B cell (primary cell): ENCODE data around the gene PEX7. TPM values are rescaled to one million over a fixed set of nuclear protein-coding genes. Genes with fewer than 3 reads are reported as not detected.

Source experiments
- ATAC-seq: fragments of 200-7000 bp; cut with Tn5 transposase; one replicate; pipeline ENCODE4 v1.10.0; 2021; ENCODE audit warnings: low read depth, mild to moderate bottlenecking, moderate number of reproducible peaks, moderate library complexity
- CTCF ChIA-PET: fragments of 350-600 bp; sonication (Branson Sonifier 250); formaldehyde crosslinking; loops from one replicate; lab custom pipeline; 2021; ENCODE audit warnings: antibody characterized with exemption, inconsistent platforms; lab: Charles Lee
- POLR2A ChIA-PET: fragments of 350-600 bp; sonication (Branson Sonifier 250); formaldehyde crosslinking; loops from one replicate; lab custom pipeline; 2021; ENCODE audit warnings: antibody characterized with exemption; lab: Charles Lee
- DNase-seq: peaks from one replicate; pipeline ENCODE4 v3.0.0; 2013
- H2AFZ ChIP-seq: 2 replicates; pipeline ENCODE4 v1.6.1; 2012; ENCODE audit warnings: mild to moderate bottlenecking, low read depth, low read length; ENCODE audit not compliant: insufficient read depth, poor library complexity, severe bottlenecking
- H3K27ac ChIP-seq, 2 donors: 1 replicate in 1 of 2; 2 replicates in 1 of 2; pipeline ENCODE4 v1.5.1; 2012 to 2013; ENCODE audit warnings: low read length in 2 of 2, mild to moderate bottlenecking in 2 of 2, moderate library complexity in 1 of 2
- H3K27me3 ChIP-seq, 4 experiments: fragments of 200-600 bp in 1 of 4; sonication (generic) in 1 of 4; replicated peaks in 1 of 4; 1 replicate in 2 of 4; 2 replicates in 2 of 4; pipeline versions ENCODE4 v1.6.1 to v1.7.0; 2013 to 2016; ENCODE audit warnings: low read length in 3 of 4, mild to moderate bottlenecking in 2 of 4, mixed read lengths in 1 of 4, moderate library complexity in 1 of 4; ENCODE audit not compliant: insufficient read depth in 4 of 4, control insufficient read depth in 3 of 4; ENCODE audit errors: control extremely low read depth in 1 of 4
- H3K36me3 ChIP-seq, 2 experiments: replicated peaks in 1 of 2; 1 replicate in 1 of 2; 2 replicates in 1 of 2; pipeline versions ENCODE4 v1.6.1 to v1.7.1; 2013; ENCODE audit warnings: low read length in 1 of 2; ENCODE audit not compliant: insufficient read depth in 2 of 2, control insufficient read depth in 1 of 2; ENCODE audit errors: control extremely low read depth in 1 of 2, extremely low read depth in 1 of 2
- H3K4me1 ChIP-seq, 2 donors: fragments of 200-600 bp in 1 of 2; sonication (generic) in 1 of 2; 1 replicate in 1 of 2; 2 replicates in 1 of 2; pipeline versions ENCODE4 v1.5.1 to v1.6.1; 2013 to 2017; ENCODE audit warnings: low read length in 2 of 2; ENCODE audit not compliant: control insufficient read depth in 2 of 2, insufficient read depth in 2 of 2
- H3K4me2 ChIP-seq: replicated peaks from 2 replicates; pipeline ENCODE3; 2012; ENCODE audit warnings: mild to moderate bottlenecking, low read depth, low read length; ENCODE audit not compliant: poor library complexity, severe bottlenecking
- H3K4me3 ChIP-seq, 5 experiments: fragments of 200-600 bp in 1 of 5; sonication (generic) in 1 of 5; 1 replicate in 3 of 5; 2 replicates in 2 of 5; pipeline versions ENCODE4 v1.5.1 to v1.7.0; 2011 to 2016; ENCODE audit warnings: low read length in 4 of 5, mild to moderate bottlenecking in 4 of 5, low read depth in 2 of 5, control low read depth in 1 of 5, moderate library complexity in 1 of 5; ENCODE audit not compliant: insufficient read depth in 1 of 5; ENCODE audit errors: control extremely low read depth in 1 of 5, extremely low read depth in 1 of 5
- H3K79me2 ChIP-seq: fragments of 200-600 bp; sonication (generic); one replicate; pipeline ENCODE4 v1.6.0; 2016; ENCODE audit warnings: low read length; ENCODE audit not compliant: control insufficient read depth, insufficient read depth
- H3K9ac ChIP-seq: fragments of 200-600 bp; sonication (generic); 2 replicates; pipeline ENCODE4 v1.6.1; 2017; ENCODE audit warnings: mild to moderate bottlenecking, low read length, moderate library complexity
- H3K9me3 ChIP-seq, 3 donors: one replicate each; pipeline versions ENCODE4 v1.6.1 to v1.7.1; 2013; ENCODE audit warnings: low read length in 2 of 3; ENCODE audit not compliant: control insufficient read depth in 2 of 3, insufficient read depth in 1 of 3; ENCODE audit errors: control extremely low read depth in 1 of 3
- H4K20me1 ChIP-seq: 2 replicates; pipeline ENCODE4 v1.6.0; 2012; ENCODE audit warnings: mild to moderate bottlenecking, low read length; ENCODE audit not compliant: insufficient read depth, control insufficient read depth, poor library complexity, severe bottlenecking
- H3K27ac Mint-ChIP-seq: one replicate; pipeline ENCODE4 v1.8.0; 2021; ENCODE audit warnings: mixed read lengths
- H3K27me3 Mint-ChIP-seq: one replicate; pipeline ENCODE4 v1.8.0; 2021; ENCODE audit warnings: mixed read lengths
- H3K4me1 Mint-ChIP-seq: one replicate; pipeline ENCODE4 v1.8.0; 2021; ENCODE audit warnings: mixed read lengths
- H3K4me3 Mint-ChIP-seq: one replicate; pipeline ENCODE4 v1.8.0; 2021; ENCODE audit warnings: mixed read lengths
- H3K9me3 Mint-ChIP-seq: one replicate; pipeline ENCODE4 v1.8.0; 2022; ENCODE audit warnings: mixed read lengths; ENCODE audit not compliant: insufficient read depth
- CTCF ChIP-seq: fragments of 200-600 bp; IDR thresholded peaks from one replicate; pipeline ENCODE4 v1.8.0; 2022; ENCODE audit warnings: antibody characterized with exemption, mild to moderate bottlenecking
- EZH2 ChIP-seq: IDR thresholded peaks from 2 replicates; pipeline ENCODE4 v1.6.1; 2012; ENCODE audit warnings: borderline replicate concordance, low read depth, mild to moderate bottlenecking, moderate library complexity, low read length; ENCODE audit not compliant: insufficient read depth, poor library complexity, severe bottlenecking
- WGBS: methylation state at CpG from one replicate; pipeline ENCODE4 v1.1.5; 2013; ENCODE audit warnings: missing lambda C conversion rate; ENCODE audit not compliant: insufficient coverage; 5-methylcytosine and 5-hydroxymethylcytosine counted together
- intact Hi-C: fragments of 100-400 bp; cut with micrococcal nuclease; formaldehyde crosslinking; loops from one replicate; pipeline ENCODE4 v1.10.0; 2022
- polyA plus RNA-seq: library from polyadenylated mRNA; depleted of rRNA; stranded (reverse); fragments of >200 nt; gene quantifications from 2 replicates; pipeline ENCODE4 v1.2.3, GENCODE V29; 2012
- total RNA-seq, 2 donors: library from RNA; stranded (reverse); fragments of 120-200 nt in 1 of 2; gene quantifications; 1 replicate in 1 of 2; 2 replicates in 1 of 2; pipeline versions ENCODE4 v1.2.3 to v1.2.4, GENCODE V29; 2013 to 2022

The PEX7 gene
- total and polyA plus RNA-seq, 2 donors (not counting 1 experiment from before 2014, with no cell fraction given): 3.9 TPM

- H3K4me3 ChIP-seq: no peak overlapping the region
- no peak overlapping the region for H3K27ac ChIP-seq
- POLR2A ChIA-PET: no interaction called here
- Mint-ChIP-seq H3K4me3 (no peak overlapping the region), H3K27ac (peak overlapping the region; percentile 61), H3K27me3 (no peaks in the 10 kb centered on the region), H3K4me1 (peaks cover 56% of the 10 kb centered on the region), H3K9me3 (no peaks in the 10 kb centered on the region)
- H3K4me1 ChIP-seq: peaks cover 22 to 29% of the 10 kb centered on the region in 2 donors
- DNase-seq (no peak), ATAC-seq (no peak)
- 69% methylated on average over 1 of the region's 1 CpG for whole genome bisulfite sequencing
- H3K4me2 ChIP-seq: no peak overlapping the region
- no peak for TF ChIP-seq CTCF
- no peak for TF ChIP-seq EZH2
- H3K27me3 ChIP-seq: no peaks in the 10 kb centered on the region
- H3K36me3 ChIP-seq: peaks cover 0 to 3% of the 10 kb centered on the region in 2 experiments
- CTCF ChIA-PET: no interaction called here
- H3K9ac ChIP-seq: no peak overlapping the region
- no peaks in the 10 kb centered on the region for H3K9me3 ChIP-seq
- intact Hi-C loops: no loop called here
- no peaks in the 10 kb centered on the region for H4K20me1 ChIP-seq
- H3K79me2 ChIP-seq: peaks cover 89% of the 10 kb centered on the region
- no peak overlapping the region for H2AFZ ChIP-seq
These were observed 42.7 kb upstream of the PEX7 start for GRCh38 chr6:136779682-136780081.

GRCh38 chr6:136780972-136781371 lies 41.4 kb upstream of the PEX7 start:
- peaks cover 0 to 3% of the 10 kb centered on the region in 2 experiments for H3K36me3 ChIP-seq
- Mint-ChIP-seq H3K27me3 (no peaks in the 10 kb centered on the region), H3K4me1 (peaks cover 58% of the 10 kb centered on the region), H3K9me3 (no peaks in the 10 kb centered on the region), H3K27ac (peak overlapping the region; percentile 5), H3K4me3 (no peak overlapping the region)
- peaks cover 93% of the 10 kb centered on the region for H3K79me2 ChIP-seq
- no peak overlapping the region for H3K4me2 ChIP-seq
- no peak overlapping the region for H3K4me3 ChIP-seq
- CTCF ChIA-PET: interaction anchor here (1.0 to 3.6 kb wide), 4 partner anchors 11 to 137 kb away, joined by 3 to 37 read pairs (median 3); partner anchors contain the start of gene MAP3K5
- no peak overlapping the region for H3K27ac ChIP-seq
- DNase-seq: no peak
- no peaks in the 10 kb centered on the region for H3K27me3 ChIP-seq
- TF ChIP-seq EZH2: no peak
- TF ChIP-seq CTCF: no peak
- peaks cover 5% of the 10 kb centered on the region for H4K20me1 ChIP-seq
- POLR2A ChIA-PET: interaction anchor here (1.3 kb wide), 1 partner anchor 17 kb away, joined by 3 read pairs; no protein-coding TSS in a partner anchor
- peaks cover 35 to 41% of the 10 kb centered on the region in 2 donors for H3K4me1 ChIP-seq
- 100% methylated on average over 1 of the region's 3 CpGs for WGBS
- no peak overlapping the region for H2AFZ ChIP-seq
- ATAC-seq: no peak
- H3K9ac ChIP-seq: no peak overlapping the region
- H3K9me3 ChIP-seq: no peaks in the 10 kb centered on the region
- intact Hi-C loops: no loop called here
